Left kidney (tissue), 2 donors: Measurements from ENCODE around the gene CECR2. TPM values are rescaled to one million over a fixed set of nuclear protein-coding genes. Genes with fewer than 3 reads are reported as not detected.
A peak's percentile ranks its signal among the peaks of the same experiment; 100 is the strongest.

Experiments used
- DNase-seq: peaks from one replicate; pipeline ENCODE4 v3.0.0-alpha.2; 2013
- polyA plus RNA-seq: library from polyadenylated mRNA; unstranded; fragments of 120-200 nt; gene quantifications from one replicate; pipeline ENCODE4 v1.2.1, GENCODE V29; 2013; ENCODE audit not compliant: insufficient read length

Gene CECR2
- polyA plus RNA-seq, 1 donor: 23.2 TPM

GRCh38 chr22:17451316-17451715, 82.1 kb downstream of the CECR2 start:
- DNase-seq: no peak

GRCh38 chr22:17460895-17461294, 91.6 kb downstream of the CECR2 start:
- no peak for DNase-seq

- DNase-seq: no peak
These were observed 101.7 kb downstream of the CECR2 start for GRCh38 chr22:17470880-17471500.

- DNase-seq: no peak
These were observed 102.8 kb downstream of the CECR2 start for GRCh38 chr22:17471886-17472535.

GRCh38 chr22:17472932-17473331, 103.7 kb downstream of the CECR2 start:
- DNase-seq: no peak

GRCh38 chr22:17475318-17476230, 106.3 kb downstream of the CECR2 start:
- DNase-seq: no peak

GRCh38 chr22:17476838-17477237, 107.6 kb downstream of the CECR2 start:
- no peak for DNase-seq

- DNase-seq: no peak
These were observed 108.2 kb downstream of the CECR2 start for GRCh38 chr22:17477391-17477833.

GRCh38 chr22:17479135-17479534, 109.9 kb downstream of the CECR2 start:
- no peak for DNase-seq

- no peak for DNase-seq
These were observed 112.2 kb downstream of the CECR2 start for GRCh38 chr22:17481424-17481823.

- DNase-seq: peak; percentile 38
These were observed 114.6 kb downstream of the CECR2 start for GRCh38 chr22:17483688-17484372.

- DNase-seq: no peak
These were observed 115.3 kb downstream of the CECR2 start for GRCh38 chr22:17484608-17485007.

GRCh38 chr22:17486313-17486712, 117.1 kb downstream of the CECR2 start:
- DNase-seq: no peak

GRCh38 chr22:17486719-17487118, 117.5 kb downstream of the CECR2 start:
- DNase-seq: no peak

- DNase-seq: no peak
These were observed 119.8 kb downstream of the CECR2 start for GRCh38 chr22:17489101-17489500.

GRCh38 chr22:17491090-17491640, 121.9 kb downstream of the CECR2 start:
- DNase-seq: no peak

GRCh38 chr22:17492247-17492646, 123.0 kb downstream of the CECR2 start:
- no peak for DNase-seq

GRCh38 chr22:17493419-17493981, 124.2 kb downstream of the CECR2 start:
- DNase-seq: no peak

- no peak for DNase-seq
These were observed 127.6 kb downstream of the CECR2 start for GRCh38 chr22:17496841-17497240.

- DNase-seq: peak; percentile 75
These were observed 132.5 kb downstream of the CECR2 start for GRCh38 chr22:17501679-17502285.

GRCh38 chr22:17508110-17508509, 138.8 kb downstream of the CECR2 start:
- no peak for DNase-seq
